Measurements from ENCODE around the gene POU2F3. TPM values are rescaled to one million over a fixed set of nuclear protein-coding genes. Genes with fewer than 3 reads are reported as not detected.

Gene POU2F3
- total and polyA plus RNA-seq, 2 of the 13 experiments (the other 11 are each of a cell fraction or from before 2014, with no cell fraction given), result not detected

DNA sequence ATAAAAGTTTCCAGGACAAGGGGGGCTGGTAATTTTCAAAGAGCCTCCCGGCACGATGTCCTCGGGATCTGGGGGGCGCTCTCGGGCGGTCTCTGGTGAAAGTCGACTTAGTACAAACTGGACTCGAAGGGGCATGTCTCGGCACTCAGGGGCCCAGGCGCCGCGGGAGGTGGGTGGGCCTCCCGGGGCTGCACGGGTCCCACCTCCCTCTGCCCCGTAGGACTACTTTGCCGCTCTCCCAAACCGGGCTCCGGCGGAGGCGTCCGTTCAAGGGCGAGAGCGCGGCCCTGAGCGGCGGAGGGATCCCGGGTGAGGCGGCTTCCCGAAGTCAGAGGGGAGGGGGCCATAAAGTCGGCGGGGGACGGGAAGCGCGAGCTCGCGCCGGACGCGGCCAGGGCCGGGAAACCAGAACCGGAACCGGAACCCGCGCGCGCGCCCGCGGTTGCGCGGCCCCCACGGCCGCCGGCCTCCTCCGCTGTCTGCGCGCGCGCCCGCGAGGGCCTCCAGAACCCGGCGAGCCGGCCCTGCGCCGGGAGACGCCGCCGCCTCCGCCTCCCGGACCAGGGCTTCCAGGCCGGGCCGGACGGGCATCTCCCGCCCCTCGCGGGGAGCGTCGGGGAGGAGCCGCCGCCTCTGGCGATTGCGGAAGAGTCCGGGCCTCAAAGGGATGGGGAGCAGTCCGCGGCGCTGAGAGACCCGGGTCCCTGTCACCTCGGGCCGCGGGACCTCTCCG lies 96.1 kb downstream of the POU2F3 start, which contains the start of gene ARHGEF12 (continued):
- TF ChIP-seq ZNF276 (CRISPR knock-in tag; IDR thresholded peaks at IDR 0.05; ENCODE audit: low read depth) (no peak; the same call in 1 of the 2 replicates), ZNF644 (CRISPR knock-in tag; IDR thresholded peaks at IDR 0.05; ENCODE audit: low read depth) (peak; percentile 53; the same call in 1 of the 2 replicates), ZBTB38 (CRISPR knock-in tag; IDR thresholded peaks at IDR 0.05) (peak; percentile 53; the same call in 1 of the 2 replicates), MXD1 (CRISPR knock-in tag; IDR thresholded peaks at IDR 0.05) (peak; percentile 67), ZNF326 (CRISPR knock-in tag; IDR thresholded peaks at IDR 0.05; ENCODE audit: borderline replicate concordance) (no peak), KLF12 (CRISPR knock-in tag; IDR thresholded peaks at IDR 0.05; ENCODE audit: borderline replicate concordance) (no peak), AGO1 (IDR thresholded peaks at IDR 0.05; ENCODE audit: low read depth, low read length, poor library complexity, severe bottlenecking) (peak; percentile 38), AKNA (CRISPR knock-in tag; IDR thresholded peaks at IDR 0.05; ENCODE audit: borderline replicate concordance) (no peak), TMF1 (CRISPR knock-in tag; IDR thresholded peaks at IDR 0.05; ENCODE audit: low read depth) (0 out of 2 replicates have a peak, but pooled peaks have one; percentile 27), CBFB (CRISPR knock-in tag; IDR thresholded peaks at IDR 0.05) (peak; percentile 64; the same call in 1 of the 2 replicates), SIN3A (IDR thresholded peaks at IDR 0.05; ENCODE audit: borderline replicate concordance, low read depth, low read length) (peak; percentile 70; the same call in 1 of the 2 replicates), YY1 (IDR thresholded peaks at IDR 0.05; ENCODE audit: insufficient read depth, insufficient replicate concordance, low read depth, low read length) (peak; percentile 82), GMEB2 (CRISPR knock-in tag; IDR thresholded peaks at IDR 0.05; ENCODE audit: low read depth) (no peak), MEIS2 (CRISPR knock-in tag; IDR thresholded peaks at IDR 0.05) (peak; percentile 61), ZNF674 (CRISPR knock-in tag; IDR thresholded peaks at IDR 0.05; ENCODE audit: low read depth) (0 out of 2 replicates have a peak, but pooled peaks have one; percentile 39), BHLHE40 (IDR thresholded peaks at IDR 0.05; ENCODE audit: low read length) (0 out of 2 replicates have a peak, but pooled peaks have one; percentile 17), PITX1 (CRISPR knock-in tag; IDR thresholded peaks at IDR 0.05) (peak; percentile 75; the same call in 1 of the 2 replicates), SP2 (CRISPR knock-in tag; IDR thresholded peaks at IDR 0.05) (peak; percentile 35; the same call in 1 of the 2 replicates), SAP130 (CRISPR knock-in tag; IDR thresholded peaks at IDR 0.05; ENCODE audit: low read depth) (peak; percentile 85), ZFX (CRISPR knock-in tag; IDR thresholded peaks at IDR 0.05; ENCODE audit: low read depth) (peak; percentile 69), ZNF138 (CRISPR knock-in tag; IDR thresholded peaks at IDR 0.05; ENCODE audit: low read depth) (peak; percentile 22; the same call in 1 of the 2 replicates)
